Measurements from ENCODE around the gene GRXCR2. TPM values are rescaled to one million over a fixed set of nuclear protein-coding genes. Genes with fewer than 3 reads are reported as not detected.

Gene GRXCR2
- total RNA-seq, 1 experiment from 2014 or later: not detected

DNA sequence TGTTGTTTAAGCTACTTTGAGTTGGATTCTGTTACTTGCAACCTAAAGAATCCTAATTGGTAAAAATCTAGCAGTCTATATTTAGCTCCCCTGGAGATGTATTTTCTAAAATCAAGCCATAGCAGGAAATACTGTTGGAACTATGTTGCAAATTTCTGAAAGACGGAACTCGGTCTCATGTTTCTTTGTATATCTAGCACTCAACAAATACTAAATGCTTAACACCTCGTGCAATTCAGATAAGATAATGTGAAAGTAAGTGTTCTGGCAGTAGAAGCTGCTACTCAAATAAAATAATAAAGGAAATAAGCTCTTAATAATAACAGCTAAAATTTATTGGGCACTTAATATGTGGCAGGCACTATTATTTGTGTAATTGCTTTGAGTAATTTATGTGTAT, 26.7 kb downstream of the GRXCR2 start:
- Histone ChIP-seq H2AFZ (ENCODE audit: low read depth, low read length, poor library complexity, severe bottlenecking) (no peak overlapping the region), H3K4me2 (ENCODE audit: low read length) (no peak overlapping the region), H3K4me1 (ENCODE audit: control insufficient read depth in 1 of 2, insufficient read depth in 2 of 2, low read length in 2 of 2) (peaks cover 0 to 28% of the 10 kb centered on the region in 2 experiments; a peak in 2 of 4 replicates), H3K9me3 (ENCODE audit: control insufficient read depth in 1 of 2, insufficient read depth in 1 of 2, low read depth in 1 of 2, low read length in 2 of 2) (no peaks in the 10 kb centered on the region), H3K9ac (ENCODE audit: low read length) (no peak overlapping the region), H3K27me3 (ENCODE audit: insufficient read depth, low read length) (no peaks in the 10 kb centered on the region), H4K20me1 (ENCODE audit: insufficient read depth) (no peaks in the 10 kb centered on the region), H3K9me2 (ENCODE audit: insufficient read depth) (no peaks in the 10 kb centered on the region), H3K27ac (ENCODE audit: low read depth, low read length) (no peak overlapping the region), H3K79me2 (ENCODE audit: insufficient read depth, low read length) (no peaks in the 10 kb centered on the region), H3K36me3 (ENCODE audit: control insufficient read depth in 1 of 2, insufficient read depth in 2 of 2, low read length in 2 of 2) (no peaks in the 10 kb centered on the region), H3K4me3 (replicated peaks in 1 of 2; ENCODE audit: low read depth in 1 of 2, low read length in 2 of 2) (no peak overlapping the region)
- BruUV-seq (replicated peaks): no TSS peak
- POLR2A ChIA-PET: interaction anchor here (1.3 kb wide), 1 partner anchor 11 kb away, joined by 3 read pairs; the partner anchor contains the start of gene PRELID2
- CTCF ChIA-PET: interaction anchor here (1.3 to 1.6 kb wide), 2 partner anchors 20 to 42 kb away, joined by 5 to 6 read pairs; no protein-coding TSS in a partner anchor
- intact Hi-C loops (cut with micrococcal nuclease): no loop called here
- no peak for DNase-seq (ENCODE audit: low read depth, low spot score)
- RAD21 ChIA-PET (ENCODE audit: low non-redundant PET in 1 of 2, low total read pairs in 2 of 2, uncharacterized antibody in 2 of 2, unreplicated experiment in 2 of 2): no interaction called here
- TF ChIP-seq POLR2A (IDR thresholded peaks at IDR 0.05; ENCODE audit: borderline replicate concordance, extremely low read depth, insufficient read depth, insufficient read length): no peak
- no peak for TF ChIP-seq EZH2 (IDR thresholded peaks at IDR 0.05)
- TF ChIP-seq, protein P1, sequence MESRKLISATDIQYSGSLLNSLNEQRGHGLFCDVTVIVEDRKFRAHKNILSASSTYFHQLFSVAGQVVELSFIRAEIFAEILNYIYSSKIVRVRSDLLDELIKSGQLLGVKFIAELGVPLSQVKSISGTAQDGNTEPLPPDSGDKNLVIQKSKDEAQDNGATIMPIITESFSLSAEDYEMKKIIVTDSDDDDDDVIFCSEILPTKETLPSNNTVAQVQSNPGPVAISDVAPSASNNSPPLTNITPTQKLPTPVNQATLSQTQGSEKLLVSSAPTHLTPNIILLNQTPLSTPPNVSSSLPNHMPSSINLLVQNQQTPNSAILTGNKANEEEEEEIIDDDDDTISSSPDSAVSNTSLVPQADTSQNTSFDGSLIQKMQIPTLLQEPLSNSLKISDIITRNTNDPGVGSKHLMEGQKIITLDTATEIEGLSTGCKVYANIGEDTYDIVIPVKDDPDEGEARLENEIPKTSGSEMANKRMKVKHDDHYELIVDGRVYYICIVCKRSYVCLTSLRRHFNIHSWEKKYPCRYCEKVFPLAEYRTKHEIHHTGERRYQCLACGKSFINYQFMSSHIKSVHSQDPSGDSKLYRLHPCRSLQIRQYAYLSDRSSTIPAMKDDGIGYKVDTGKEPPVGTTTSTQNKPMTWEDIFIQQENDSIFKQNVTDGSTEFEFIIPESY (IDR thresholded peaks at IDR 0.05; ENCODE audit: extremely low read depth, insufficient replicate concordance, low read length): no peak
- TF ChIP-seq EZH2phosphoT487 (IDR thresholded peaks at IDR 0.05; ENCODE audit: borderline replicate concordance): no peak
- TF ChIP-seq, protein P2, sequence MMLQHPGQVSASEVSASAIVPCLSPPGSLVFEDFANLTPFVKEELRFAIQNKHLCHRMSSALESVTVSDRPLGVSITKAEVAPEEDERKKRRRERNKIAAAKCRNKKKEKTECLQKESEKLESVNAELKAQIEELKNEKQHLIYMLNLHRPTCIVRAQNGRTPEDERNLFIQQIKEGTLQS (IDR thresholded peaks at IDR 0.05): no peak
- no peak for TF ChIP-seq CEBPB (IDR thresholded peaks at IDR 0.05; ENCODE audit: low read depth)
- no peak for TF ChIP-seq ZNF274 (IDR thresholded peaks at IDR 0.05; ENCODE audit: low read depth, low read length)
- no peak for TF ChIP-seq ELF1 (IDR thresholded peaks at IDR 0.05; ENCODE audit: borderline replicate concordance, low read depth)
- TF ChIP-seq, protein P3, sequence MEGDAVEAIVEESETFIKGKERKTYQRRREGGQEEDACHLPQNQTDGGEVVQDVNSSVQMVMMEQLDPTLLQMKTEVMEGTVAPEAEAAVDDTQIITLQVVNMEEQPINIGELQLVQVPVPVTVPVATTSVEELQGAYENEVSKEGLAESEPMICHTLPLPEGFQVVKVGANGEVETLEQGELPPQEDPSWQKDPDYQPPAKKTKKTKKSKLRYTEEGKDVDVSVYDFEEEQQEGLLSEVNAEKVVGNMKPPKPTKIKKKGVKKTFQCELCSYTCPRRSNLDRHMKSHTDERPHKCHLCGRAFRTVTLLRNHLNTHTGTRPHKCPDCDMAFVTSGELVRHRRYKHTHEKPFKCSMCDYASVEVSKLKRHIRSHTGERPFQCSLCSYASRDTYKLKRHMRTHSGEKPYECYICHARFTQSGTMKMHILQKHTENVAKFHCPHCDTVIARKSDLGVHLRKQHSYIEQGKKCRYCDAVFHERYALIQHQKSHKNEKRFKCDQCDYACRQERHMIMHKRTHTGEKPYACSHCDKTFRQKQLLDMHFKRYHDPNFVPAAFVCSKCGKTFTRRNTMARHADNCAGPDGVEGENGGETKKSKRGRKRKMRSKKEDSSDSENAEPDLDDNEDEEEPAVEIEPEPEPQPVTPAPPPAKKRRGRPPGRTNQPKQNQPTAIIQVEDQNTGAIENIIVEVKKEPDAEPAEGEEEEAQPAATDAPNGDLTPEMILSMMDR (IDR thresholded peaks at IDR 0.05 in 2 of 3, conservative IDR thresholded peaks at IDR 0.05 in 1 of 3; ENCODE audit: borderline replicate concordance in 1 of 3, insufficient read depth in 1 of 3, low read depth in 2 of 3, low read length in 2 of 3): no peak
- TF ChIP-seq EGR1 (IDR thresholded peaks at IDR 0.05; ENCODE audit: low read depth): no peak
- no peak for TF ChIP-seq CBX3 (IDR thresholded peaks at IDR 0.05; ENCODE audit: low read depth)
- TF ChIP-seq YY1 (IDR thresholded peaks at IDR 0.05; ENCODE audit: extremely low read depth, insufficient replicate concordance, low read depth, low read length): no peak
- TF ChIP-seq RAD21 (IDR thresholded peaks at IDR 0.05; ENCODE audit: low read depth): no peak
- no peak for TF ChIP-seq TCF7L2 (IDR thresholded peaks at IDR 0.05; ENCODE audit: borderline replicate concordance, extremely low read depth, insufficient read depth, insufficient read length)
- no peak for TF ChIP-seq ZFX (IDR thresholded peaks at IDR 0.05)
- TF ChIP-seq SRF (IDR thresholded peaks at IDR 0.05; ENCODE audit: low read depth): no peak
- TF ChIP-seq SP1 (IDR thresholded peaks at IDR 0.05; ENCODE audit: low read depth): no peak
- TF ChIP-seq JUND (IDR thresholded peaks at IDR 0.05): no peak
- no peak for ATAC-seq

Measured in HCT116 (cell line).